Measurements from ENCODE around the gene ILF2. TPM values are rescaled to one million over a fixed set of nuclear protein-coding genes. Genes with fewer than 3 reads are reported as not detected.

The ILF2 gene
- total RNA-seq, 1 donor from 2014 or later: 474 TPM

DNA sequence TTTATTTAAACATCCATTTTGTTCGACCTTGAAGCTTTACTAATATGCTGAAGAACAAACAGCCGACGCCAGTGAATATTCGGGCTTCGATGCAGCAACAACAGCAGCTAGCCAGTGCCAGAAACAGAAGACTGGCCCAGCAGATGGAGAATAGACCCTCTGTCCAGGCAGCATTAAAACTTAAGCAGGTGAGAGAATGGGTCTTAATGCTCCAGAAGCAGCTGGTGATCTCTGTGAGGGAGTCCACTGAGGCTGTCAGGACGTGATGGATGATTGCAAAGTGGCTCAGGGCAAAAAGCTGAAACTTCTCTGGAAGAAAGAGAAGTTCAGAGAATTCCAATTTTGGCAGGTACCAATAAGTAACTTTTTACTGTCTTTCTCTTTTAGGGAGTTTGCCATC lies 32.5 kb downstream of the ILF2 start:
- Histone ChIP-seq H3K4me1 (peaks cover 8% of the 10 kb centered on the region), H3K4me3 (no peak overlapping the region), H3K9me3 (ENCODE audit: low read depth) (no peaks in the 10 kb centered on the region), H3K27ac (no peak overlapping the region), H3K36me3 (peaks cover 43% of the 10 kb centered on the region), H3K27me3 (no peaks in the 10 kb centered on the region), H2AFZ (replicated peaks) (no peak overlapping the region), H3K79me2 (ENCODE audit: low read depth) (peaks cover 93% of the 10 kb centered on the region), H3K9ac (no peak overlapping the region), H3K4me2 (no peak overlapping the region), H4K20me1 (ENCODE audit: low read depth) (peaks cover 57% of the 10 kb centered on the region), H3F3A (ENCODE audit: low read depth) (peaks cover 36% of the 10 kb centered on the region)
- no peak for DNase-seq (ENCODE audit: low spot score)
- Mint-ChIP-seq H3K36me3 (peaks cover 32% of the 10 kb centered on the region), H3K4me3 (no peak overlapping the region), H3K27ac (no peak overlapping the region), H3K4me1 (peaks cover 16% of the 10 kb centered on the region), H3K27me3 (ENCODE audit: insufficient read depth, low read depth) (peaks cover 2% of the 10 kb centered on the region), H3K9me3 (no peaks in the 10 kb centered on the region)
- TF ChIP-seq, protein P1, sequence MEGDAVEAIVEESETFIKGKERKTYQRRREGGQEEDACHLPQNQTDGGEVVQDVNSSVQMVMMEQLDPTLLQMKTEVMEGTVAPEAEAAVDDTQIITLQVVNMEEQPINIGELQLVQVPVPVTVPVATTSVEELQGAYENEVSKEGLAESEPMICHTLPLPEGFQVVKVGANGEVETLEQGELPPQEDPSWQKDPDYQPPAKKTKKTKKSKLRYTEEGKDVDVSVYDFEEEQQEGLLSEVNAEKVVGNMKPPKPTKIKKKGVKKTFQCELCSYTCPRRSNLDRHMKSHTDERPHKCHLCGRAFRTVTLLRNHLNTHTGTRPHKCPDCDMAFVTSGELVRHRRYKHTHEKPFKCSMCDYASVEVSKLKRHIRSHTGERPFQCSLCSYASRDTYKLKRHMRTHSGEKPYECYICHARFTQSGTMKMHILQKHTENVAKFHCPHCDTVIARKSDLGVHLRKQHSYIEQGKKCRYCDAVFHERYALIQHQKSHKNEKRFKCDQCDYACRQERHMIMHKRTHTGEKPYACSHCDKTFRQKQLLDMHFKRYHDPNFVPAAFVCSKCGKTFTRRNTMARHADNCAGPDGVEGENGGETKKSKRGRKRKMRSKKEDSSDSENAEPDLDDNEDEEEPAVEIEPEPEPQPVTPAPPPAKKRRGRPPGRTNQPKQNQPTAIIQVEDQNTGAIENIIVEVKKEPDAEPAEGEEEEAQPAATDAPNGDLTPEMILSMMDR (IDR thresholded peaks at IDR 0.05): no peak
- TF ChIP-seq EZH2phosphoT487 (IDR thresholded peaks at IDR 0.05) (no peak), EZH2 (IDR thresholded peaks at IDR 0.05) (no peak)

DNA sequence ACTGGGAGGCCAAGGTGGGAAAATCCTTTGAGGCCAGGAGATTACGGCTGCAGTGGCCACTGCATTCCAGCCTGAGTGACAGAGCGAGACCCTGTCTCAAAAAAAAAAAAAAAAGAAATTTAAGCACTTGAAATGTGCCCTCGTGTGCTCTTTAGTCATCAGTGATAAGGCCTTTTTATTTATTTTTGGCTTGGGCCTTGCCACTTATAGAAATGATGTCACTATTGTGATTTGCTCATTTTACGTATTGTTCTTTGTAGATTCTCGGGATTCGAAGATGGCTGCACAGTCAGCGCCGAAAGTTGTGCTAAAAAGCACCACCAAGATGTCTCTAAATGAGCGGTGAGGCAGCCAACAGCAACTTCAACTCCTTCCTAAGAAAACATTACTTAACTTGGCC lies 34.5 kb downstream of the ILF2 start:
- Mint-ChIP-seq H3K27me3 (ENCODE audit: insufficient read depth, low read depth) (peaks cover 2% of the 10 kb centered on the region), H3K9me3 (no peaks in the 10 kb centered on the region), H3K4me3 (peak overlapping the region; percentile 85), H3K4me1 (peaks cover 19% of the 10 kb centered on the region), H3K36me3 (peaks cover 21% of the 10 kb centered on the region), H3K27ac (no peak overlapping the region)
- Histone ChIP-seq H3K9ac (no peak overlapping the region), H3K4me2 (peak overlapping the region; percentile 73), H3K4me3 (no peak overlapping the region), H3K36me3 (peaks cover 32% of the 10 kb centered on the region), H3K9me3 (ENCODE audit: low read depth) (no peaks in the 10 kb centered on the region), H3K27ac (no peak overlapping the region), H3K79me2 (ENCODE audit: low read depth) (peaks cover 74% of the 10 kb centered on the region), H4K20me1 (ENCODE audit: low read depth) (peaks cover 39% of the 10 kb centered on the region), H3K27me3 (no peaks in the 10 kb centered on the region), H3K4me1 (peaks cover 8% of the 10 kb centered on the region), H2AFZ (replicated peaks) (no peak overlapping the region), H3F3A (ENCODE audit: low read depth) (peaks cover 22% of the 10 kb centered on the region)
- no peak for DNase-seq (ENCODE audit: low spot score)
- TF ChIP-seq EZH2 (IDR thresholded peaks at IDR 0.05) (no peak), EZH2phosphoT487 (IDR thresholded peaks at IDR 0.05) (no peak)
- TF ChIP-seq, protein P1 (IDR thresholded peaks at IDR 0.05): no peak

DNA sequence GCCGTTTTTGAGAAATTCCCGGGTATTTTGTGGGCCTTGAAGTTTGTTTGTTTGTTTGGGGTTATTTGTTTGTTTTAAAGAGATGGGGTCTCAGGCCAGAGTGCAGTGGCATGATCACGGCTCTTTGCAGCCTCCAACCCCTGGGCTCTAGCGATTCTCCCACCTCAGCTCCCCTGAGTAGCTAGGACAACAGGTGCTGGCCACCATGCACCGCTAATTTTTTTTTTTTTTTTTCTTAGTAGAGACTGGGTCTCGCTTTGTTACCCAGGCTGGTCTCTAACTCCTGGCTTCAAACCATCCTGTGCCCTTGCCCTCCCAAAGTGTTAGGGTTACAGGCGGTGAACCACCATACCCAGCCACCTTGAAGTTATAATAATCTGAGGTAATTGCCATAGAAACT lies 34.9 kb downstream of the ILF2 start:
- Histone ChIP-seq H4K20me1 (ENCODE audit: low read depth) (peaks cover 35% of the 10 kb centered on the region), H3K4me1 (peaks cover 8% of the 10 kb centered on the region), H3F3A (ENCODE audit: low read depth) (peaks cover 22% of the 10 kb centered on the region), H3K4me3 (peak overlapping the region; percentile 68), H3K27me3 (no peaks in the 10 kb centered on the region), H3K36me3 (peaks cover 28% of the 10 kb centered on the region), H3K9me3 (ENCODE audit: low read depth) (no peaks in the 10 kb centered on the region), H3K27ac (no peak overlapping the region), H3K79me2 (ENCODE audit: low read depth) (peaks cover 69% of the 10 kb centered on the region), H3K9ac (no peak overlapping the region), H3K4me2 (peak overlapping the region; percentile 73), H2AFZ (replicated peaks) (no peak overlapping the region)
- Mint-ChIP-seq H3K4me1 (peaks cover 19% of the 10 kb centered on the region), H3K9me3 (no peaks in the 10 kb centered on the region), H3K27ac (no peak overlapping the region), H3K36me3 (peaks cover 17% of the 10 kb centered on the region), H3K4me3 (peak overlapping the region; percentile 85), H3K27me3 (ENCODE audit: insufficient read depth, low read depth) (peaks cover 2% of the 10 kb centered on the region)
- DNase-seq (ENCODE audit: low spot score): no peak
- TF ChIP-seq EZH2 (IDR thresholded peaks at IDR 0.05) (no peak), EZH2phosphoT487 (IDR thresholded peaks at IDR 0.05) (no peak)
- TF ChIP-seq, protein P1 (IDR thresholded peaks at IDR 0.05): no peak
